ENCODE data around the gene TOM1L2.

TOM1L2 gene

GRCh38 chr17:17830740-17831207 is 141.4 kb downstream of the TOM1L2 start:
- H3K9me3 ChIP-seq (ENCODE audit: control insufficient read depth, insufficient read depth, low read length): no peaks in the 10 kb centered on the region
- H3F3A ChIP-seq (ENCODE audit: control insufficient read depth, insufficient read depth): peaks cover 12% of the 10 kb centered on the region
- H3K79me2 ChIP-seq (ENCODE audit: control insufficient read depth, low read length): peaks cover 97% of the 10 kb centered on the region
- no peak overlapping the region for H3K4me3 ChIP-seq (ENCODE audit: low read length)
- H3K36me3 ChIP-seq (ENCODE audit: control insufficient read depth, low read length): peaks cover 65% of the 10 kb centered on the region
- H4K20me1 ChIP-seq (ENCODE audit: control insufficient read depth, insufficient read depth, low read depth, low read length): peaks cover 8% of the 10 kb centered on the region; the same call in 1 of the 2 replicates
- TF ChIP-seq EZH2phosphoT487 (IDR thresholded peaks at IDR 0.05; ENCODE audit: borderline replicate concordance, low read length) (no peak), CTCF (IDR thresholded peaks at IDR 0.05; ENCODE audit: low read depth, low read length, poor library complexity, severe bottlenecking) (no peak)
- no peaks in the 10 kb centered on the region for H3K27me3 ChIP-seq (ENCODE audit: control insufficient read depth, low read length)
- H3K9me2 ChIP-seq (replicated peaks; ENCODE audit: control insufficient read depth, low read length): no peaks in the 10 kb centered on the region
- no peak overlapping the region for H3K4me2 ChIP-seq (ENCODE audit: low read length)
- H3K27ac ChIP-seq (ENCODE audit: low read depth, low read length): no peak overlapping the region
- H3K4me1 ChIP-seq (ENCODE audit: control insufficient read depth, low read length): peaks cover 57% of the 10 kb centered on the region

GRCh38 chr17:17830269-17830567 is 142.0 kb downstream of the TOM1L2 start:
- Histone ChIP-seq H3K4me1 (ENCODE audit: control insufficient read depth, low read length) (peaks cover 57% of the 10 kb centered on the region), H4K20me1 (ENCODE audit: control insufficient read depth, insufficient read depth, low read depth, low read length) (peaks cover 8% of the 10 kb centered on the region; the same call in 1 of the 2 replicates), H3K9me3 (ENCODE audit: control insufficient read depth, insufficient read depth, low read length) (no peaks in the 10 kb centered on the region), H3K27ac (ENCODE audit: low read depth, low read length) (no peak overlapping the region), H3K79me2 (ENCODE audit: control insufficient read depth, low read length) (peaks cover 97% of the 10 kb centered on the region), H3F3A (ENCODE audit: control insufficient read depth, insufficient read depth) (peaks cover 12% of the 10 kb centered on the region), H3K27me3 (ENCODE audit: control insufficient read depth, low read length) (no peaks in the 10 kb centered on the region), H3K36me3 (ENCODE audit: control insufficient read depth, low read length) (peaks cover 61% of the 10 kb centered on the region), H3K9me2 (replicated peaks; ENCODE audit: control insufficient read depth, low read length) (no peaks in the 10 kb centered on the region), H3K4me3 (ENCODE audit: low read length) (no peak overlapping the region), H3K4me2 (ENCODE audit: low read length) (no peak overlapping the region)
- TF ChIP-seq CTCF (IDR thresholded peaks at IDR 0.05; ENCODE audit: low read depth, low read length, poor library complexity, severe bottlenecking) (no peak), EZH2phosphoT487 (IDR thresholded peaks at IDR 0.05; ENCODE audit: borderline replicate concordance, low read length) (no peak)

- Histone ChIP-seq H3K79me2 (ENCODE audit: control insufficient read depth, low read length) (peaks cover 95% of the 10 kb centered on the region), H3K4me1 (ENCODE audit: control insufficient read depth, low read length) (peaks cover 56% of the 10 kb centered on the region), H3K9me2 (replicated peaks; ENCODE audit: control insufficient read depth, low read length) (no peaks in the 10 kb centered on the region), H3K36me3 (ENCODE audit: control insufficient read depth, low read length) (peaks cover 49% of the 10 kb centered on the region), H3K4me2 (ENCODE audit: low read length) (no peak overlapping the region), H3K4me3 (ENCODE audit: low read length) (no peak overlapping the region), H4K20me1 (ENCODE audit: control insufficient read depth, insufficient read depth, low read depth, low read length) (peaks cover 9% of the 10 kb centered on the region; the same call in 1 of the 2 replicates), H3F3A (ENCODE audit: control insufficient read depth, insufficient read depth) (no peaks in the 10 kb centered on the region), H3K27ac (ENCODE audit: low read depth, low read length) (no peak overlapping the region), H3K27me3 (ENCODE audit: control insufficient read depth, low read length) (no peaks in the 10 kb centered on the region), H3K9me3 (ENCODE audit: control insufficient read depth, insufficient read depth, low read length) (no peaks in the 10 kb centered on the region)
- TF ChIP-seq CTCF (IDR thresholded peaks at IDR 0.05; ENCODE audit: low read depth, low read length, poor library complexity, severe bottlenecking): no peak
These were observed 144.2 kb downstream of the TOM1L2 start for GRCh38 chr17:17827826-17828621.
